Endothelial cell of umbilical vein (primary cell): ENCODE measurements around the gene PRRG2. TPM values are rescaled to one million over a fixed set of nuclear protein-coding genes. Genes with fewer than 3 reads are reported as not detected.

Experiments
- BruUV-seq: library from RNA; stranded (reverse); fragments of 400-500 nt; replicated peaks from 2 replicates; lab custom pipeline; 2021; lab: Mats Ljungman, UMichigan
- CTCF ChIA-PET: fragments of 300-600, 350-600 bp; sonication (Branson Sonifier 250); formaldehyde crosslinking; loops from one replicate; lab custom pipeline; 2021; ENCODE audit warnings: antibody characterized with exemption, inconsistent platforms; lab: Charles Lee
- POLR2A ChIA-PET: fragments of 300-600, 350-600 bp; sonication (Branson Sonifier 250); formaldehyde crosslinking; loops from one replicate; lab custom pipeline; 2021; ENCODE audit warnings: antibody characterized with exemption, inconsistent platforms; lab: Charles Lee
- DNase-seq: peaks from one replicate; pipeline ENCODE4 v3.0.0-alpha.2; 2011; ENCODE audit warnings: low read depth, low spot score
- FAIRE-seq: peaks from 2 replicates; lab custom pipeline; 2011; peaks lifted over from hg19 to GRCh38; lab: Jason Lieb, UNC
- H2AFZ ChIP-seq: 2 replicates; pipeline ENCODE4 v1.6.0; 2012; ENCODE audit warnings: low read depth, low read length, control low read depth, inconsistent platforms
- H3K27ac ChIP-seq: 2 replicates; pipeline ENCODE4 v1.5.1; 2011; ENCODE audit warnings: low read depth, mild to moderate bottlenecking, control low read depth, low read length, moderate library complexity; ENCODE audit not compliant: insufficient read depth
- H3K27me3 ChIP-seq, 2 experiments: 2 replicates each; pipeline versions ENCODE4 v1.6.0 to v1.6.1; 2011; ENCODE audit warnings: low read length in 2 of 2, mixed read lengths in 1 of 2; ENCODE audit not compliant: control insufficient read depth in 2 of 2, insufficient read depth in 2 of 2
- H3K36me3 ChIP-seq, 2 experiments: 2 replicates in 1 of 2; 3 replicates in 1 of 2; pipeline ENCODE4 v1.5.1; 2011; ENCODE audit warnings: low read length in 2 of 2, mild to moderate bottlenecking in 1 of 2, moderate library complexity in 1 of 2; ENCODE audit not compliant: control insufficient read depth in 2 of 2, insufficient read depth in 2 of 2; ENCODE audit errors: extremely low read depth in 1 of 2
- H3K4me1 ChIP-seq: 3 replicates; pipeline ENCODE4 v1.5.1; 2011; ENCODE audit warnings: mild to moderate bottlenecking, low read length; ENCODE audit not compliant: control insufficient read depth, insufficient read depth; ENCODE audit errors: extremely low read depth
- H3K4me2 ChIP-seq: 2 replicates; pipeline ENCODE4 v1.6.1; 2011; ENCODE audit warnings: low read length, control low read depth, mixed read lengths; ENCODE audit not compliant: insufficient read depth
- H3K4me3 ChIP-seq, 3 experiments: fragments of 200-600 bp in 1 of 3; sonication (generic), shearing (Covaris generic) in 1 of 3; replicated peaks in 1 of 3; 2 replicates each; pipeline ENCODE4 v1.5.1; 2011 to 2016; ENCODE audit warnings: control low read depth in 3 of 3, low read length in 3 of 3, mild to moderate bottlenecking in 2 of 3, inconsistent platforms in 1 of 3, low read depth in 1 of 3, moderate library complexity in 1 of 3; ENCODE audit not compliant: insufficient read depth in 1 of 3
- H3K79me2 ChIP-seq: 2 replicates; pipeline ENCODE4 v1.6.0; 2012; ENCODE audit warnings: low read length, inconsistent platforms; ENCODE audit not compliant: control insufficient read depth, insufficient read depth
- H3K9ac ChIP-seq: replicated peaks from 2 replicates; pipeline ENCODE3; 2011; ENCODE audit warnings: low read length, control low read depth; ENCODE audit not compliant: insufficient read depth; ENCODE audit errors: extremely low read depth
- H3K9me1 ChIP-seq: replicated peaks from 3 replicates; pipeline ENCODE4 v1.6.0; 2011; ENCODE audit warnings: mild to moderate bottlenecking, low read length; ENCODE audit not compliant: control insufficient read depth, insufficient read depth; ENCODE audit errors: extremely low read depth
- H3K9me3 ChIP-seq: replicated peaks from 2 replicates; pipeline ENCODE4 v1.5.1; 2012; ENCODE audit warnings: low read length, inconsistent platforms; ENCODE audit not compliant: control insufficient read depth, insufficient read depth
- H4K20me1 ChIP-seq: replicated peaks from 2 replicates; pipeline ENCODE3; 2011; ENCODE audit warnings: mild to moderate bottlenecking, low read length; ENCODE audit not compliant: control insufficient read depth, insufficient read depth; ENCODE audit errors: extremely low read depth
- CTCF ChIP-seq, 2 donors: IDR thresholded peaks; 1 replicate in 1 of 2; 2 replicates in 1 of 2; pipeline ENCODE4 v1.5.1; 2011; ENCODE audit warnings: low read length in 2 of 2, mild to moderate bottlenecking in 2 of 2, moderate library complexity in 2 of 2, control low read depth in 1 of 2, inconsistent platforms in 1 of 2, low read depth in 1 of 2; ENCODE audit not compliant: insufficient read depth in 1 of 2; ENCODE audit errors: extremely low read depth in 1 of 2
- EZH2 ChIP-seq: IDR thresholded peaks from 2 replicates; pipeline ENCODE4 v1.6.1; 2012; ENCODE audit warnings: borderline replicate concordance, low read depth, mild to moderate bottlenecking, moderate library complexity, low read length, inconsistent platforms; ENCODE audit not compliant: severe bottlenecking
- FOS ChIP-seq: IDR thresholded peaks from 2 replicates; pipeline ENCODE4 v1.6.1; 2011; ENCODE audit warnings: mild to moderate bottlenecking, low read length, moderate library complexity, borderline replicate concordance; ENCODE audit not compliant: insufficient read depth
- GATA2 ChIP-seq: IDR thresholded peaks from 2 replicates; pipeline ENCODE4 v1.7.0; 2011; ENCODE audit warnings: low read depth, mild to moderate bottlenecking, moderate library complexity, mixed read lengths, low read length; ENCODE audit not compliant: insufficient read length, insufficient read depth
- JUN ChIP-seq: IDR thresholded peaks from 2 replicates; pipeline ENCODE4 v1.6.1; 2011; ENCODE audit warnings: borderline replicate concordance, low read depth; ENCODE audit not compliant: insufficient read length, insufficient read depth
- MYC ChIP-seq: IDR thresholded peaks from one replicate; pipeline ENCODE4 v1.6.1; 2011; ENCODE audit warnings: mild to moderate bottlenecking, low read depth, low read length
- POLR2A ChIP-seq: IDR thresholded peaks from 2 replicates; pipeline ENCODE4 v1.6.1; 2012; ENCODE audit warnings: low read depth, mild to moderate bottlenecking, control low read depth, low read length
- POLR2AphosphoS5 ChIP-seq: IDR thresholded peaks from 2 replicates; pipeline ENCODE4 v1.6.1; 2012; ENCODE audit warnings: low read depth, mild to moderate bottlenecking, control low read depth, low read length, moderate library complexity; ENCODE audit not compliant: insufficient read depth
- dilution Hi-C: fragments of 300-500 bp; cut with MboI; formaldehyde crosslinking; loops from one replicate; pipeline ENCODE4 v1.15.0; 2019; ENCODE audit warnings: low sequenced_read_pairs; ENCODE audit not compliant: extremely low pct_ligation_motif_present
- intact Hi-C: fragments of 100-400 bp; cut with micrococcal nuclease; formaldehyde crosslinking; loops from one replicate; pipeline ENCODE4 v1.10.0; 2022
- polyA plus RNA-seq, 4 experiments: library from polyadenylated mRNA; depleted of rRNA in 3 of 4; stranded (reverse) in 3 of 4; unstranded in 1 of 4; fragments of >200 nt; gene quantifications; 2 replicates each; pipeline versions ENCODE4 v1.2.1 to v1.2.3, GENCODE V29; 2011 to 2012; ENCODE audit warnings: missing spikeins in 1 of 4
- total RNA-seq: library from RNA; stranded (reverse); gene quantifications from 2 replicates; pipeline ENCODE4 v1.2.3, GENCODE V29; 2021
- TF ChIP-seq, protein P1 (sequence below): IDR thresholded peaks from 2 replicates; pipeline ENCODE4 v1.6.1; 2011; ENCODE audit not compliant: insufficient read depth, insufficient read length

PRRG2 gene
- total and polyA plus RNA-seq, 2 donors (not counting 3 experiments of a cell fraction or from before 2014, with no cell fraction given): 2.6 to 2.9 TPM

DNA sequence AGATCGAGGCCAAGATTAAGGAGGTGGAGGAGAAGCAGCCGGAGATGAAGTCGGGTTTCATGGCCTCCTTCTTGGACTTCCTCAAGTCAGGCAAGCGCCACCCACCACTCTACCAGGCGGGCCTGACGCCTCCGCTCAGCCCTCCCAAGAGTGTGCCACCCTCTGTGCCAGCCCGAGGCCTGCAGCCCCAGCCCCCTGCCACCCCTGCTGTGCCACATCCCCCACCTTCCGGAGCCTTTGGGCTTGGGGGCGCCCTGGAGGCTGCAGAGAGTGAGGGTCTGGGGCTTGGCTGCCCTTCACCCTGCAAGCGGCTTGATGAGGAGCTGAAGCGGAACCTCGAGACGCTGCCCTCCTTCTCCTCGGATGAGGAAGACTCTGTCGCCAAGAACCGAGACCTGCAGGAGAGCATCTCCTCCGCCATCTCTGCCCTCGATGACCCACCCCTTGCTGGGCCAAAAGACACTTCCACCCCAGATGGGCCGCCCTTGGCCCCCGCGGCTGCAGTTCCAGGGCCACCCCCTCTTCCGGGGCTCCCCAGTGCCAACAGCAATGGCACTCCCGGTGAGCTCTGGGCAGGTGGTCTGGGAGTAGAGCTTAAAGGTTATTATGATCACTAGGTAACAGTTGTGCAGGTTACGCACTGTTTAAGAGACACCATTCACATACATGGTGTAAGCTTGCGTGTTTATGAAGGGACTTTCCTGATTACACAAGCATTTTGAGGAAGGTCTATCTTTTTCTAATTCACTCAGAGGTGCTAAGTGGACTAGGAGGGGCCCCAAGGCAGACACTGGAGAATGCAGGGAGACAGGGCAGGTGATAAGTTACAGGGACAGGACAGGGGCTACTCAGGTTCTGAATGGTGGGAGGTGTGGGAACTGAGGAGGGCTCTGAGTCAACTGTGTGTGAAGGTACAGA is 18.5 kb downstream of the PRRG2 start:
- ChIA-PET POLR2A (no interaction called here), CTCF (no interaction called here)
- no peaks in the 10 kb centered on the region for H3K9me3 ChIP-seq
- no peak overlapping the region for H3K4me2 ChIP-seq
- H3K27ac ChIP-seq: no peak overlapping the region
- dilution Hi-C loops (no loop called here), intact Hi-C loops (no loop called here)
- H3K79me2 ChIP-seq: peaks cover 33% of the 10 kb centered on the region
- no peak overlapping the region for H2AFZ ChIP-seq
- no peaks in the 10 kb centered on the region for H3K27me3 ChIP-seq
- no peaks in the 10 kb centered on the region for H3K9me1 ChIP-seq
- no peak overlapping the region for H3K4me3 ChIP-seq
- no peaks in the 10 kb centered on the region for H3K4me1 ChIP-seq
- FAIRE-seq: no peak
- no peak for DNase-seq
- BruUV-seq: TSS peak; percentile 10
- H3K36me3 ChIP-seq: peaks cover 9 to 45% of the 10 kb centered on the region in 2 experiments
- no peaks in the 10 kb centered on the region for H4K20me1 ChIP-seq
- H3K9ac ChIP-seq: no peak overlapping the region
- TF ChIP-seq GATA2 (no peak), FOS (no peak), CTCF (IDR thresholded peaks at IDR 0.05; ENCODE audit: extremely low read depth in 1 of 2, insufficient read depth in 1 of 2, low read depth in 1 of 2, low read length in 2 of 2) (no peak), POLR2A (no peak), EZH2 (no peak), MYC (no peak), POLR2AphosphoS5 (no peak), JUN (no peak)
- TF ChIP-seq, protein P1, sequence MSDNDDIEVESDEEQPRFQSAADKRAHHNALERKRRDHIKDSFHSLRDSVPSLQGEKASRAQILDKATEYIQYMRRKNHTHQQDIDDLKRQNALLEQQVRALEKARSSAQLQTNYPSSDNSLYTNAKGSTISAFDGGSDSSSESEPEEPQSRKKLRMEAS: no peak
